GM21528 (cell line): ENCODE data around the gene B3GNT4.
"Not testable (repeated sequence)": the region's sequence is repeated elsewhere in the genome, so short reads cannot be mapped to it uniquely, and the experiment has no call there.

ENCODE experiments used
- ATAC-seq: cut with Tn5 transposase; IDR thresholded peaks from one replicate; pipeline ENCODE4 v1.9.1; 2021; ENCODE audit warnings: mild to moderate bottlenecking, moderate library complexity; ENCODE audit not compliant: unreplicated experiment, low FRiP score

Gene B3GNT4

DNA sequence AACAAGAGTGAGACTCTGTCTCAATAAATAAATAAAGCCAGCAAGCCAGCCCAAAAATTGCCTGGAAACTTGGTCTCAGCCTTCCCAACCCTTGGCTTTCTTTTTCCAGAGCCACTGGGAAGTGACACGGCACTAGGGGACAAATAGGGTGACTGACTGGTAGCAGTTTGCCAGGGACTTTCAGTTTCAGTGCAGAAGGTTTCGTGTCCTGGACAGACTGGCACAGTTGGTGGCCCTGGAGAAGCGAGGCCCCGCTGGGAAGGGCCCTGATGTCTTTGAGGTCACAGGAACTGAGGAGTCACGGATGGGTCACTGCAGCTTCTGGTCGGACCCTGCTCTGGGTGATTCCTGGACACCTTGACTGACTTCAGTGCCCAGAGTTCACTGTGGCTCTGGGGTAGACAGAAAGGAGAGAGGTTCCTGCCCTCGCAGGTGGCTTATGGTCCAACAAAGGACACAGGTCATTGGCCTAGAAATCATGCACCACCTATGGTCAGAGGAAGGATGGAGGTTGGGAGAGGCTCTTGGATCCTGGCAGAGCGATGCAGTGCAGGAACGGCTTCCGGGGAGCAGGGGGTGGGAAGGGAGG is 17.9 kb upstream of the B3GNT4 start:
- ATAC-seq: no peak

GRCh38 chr12:122187466-122187865 is 16.0 kb upstream of the B3GNT4 start:
- ATAC-seq: no peak

DNA sequence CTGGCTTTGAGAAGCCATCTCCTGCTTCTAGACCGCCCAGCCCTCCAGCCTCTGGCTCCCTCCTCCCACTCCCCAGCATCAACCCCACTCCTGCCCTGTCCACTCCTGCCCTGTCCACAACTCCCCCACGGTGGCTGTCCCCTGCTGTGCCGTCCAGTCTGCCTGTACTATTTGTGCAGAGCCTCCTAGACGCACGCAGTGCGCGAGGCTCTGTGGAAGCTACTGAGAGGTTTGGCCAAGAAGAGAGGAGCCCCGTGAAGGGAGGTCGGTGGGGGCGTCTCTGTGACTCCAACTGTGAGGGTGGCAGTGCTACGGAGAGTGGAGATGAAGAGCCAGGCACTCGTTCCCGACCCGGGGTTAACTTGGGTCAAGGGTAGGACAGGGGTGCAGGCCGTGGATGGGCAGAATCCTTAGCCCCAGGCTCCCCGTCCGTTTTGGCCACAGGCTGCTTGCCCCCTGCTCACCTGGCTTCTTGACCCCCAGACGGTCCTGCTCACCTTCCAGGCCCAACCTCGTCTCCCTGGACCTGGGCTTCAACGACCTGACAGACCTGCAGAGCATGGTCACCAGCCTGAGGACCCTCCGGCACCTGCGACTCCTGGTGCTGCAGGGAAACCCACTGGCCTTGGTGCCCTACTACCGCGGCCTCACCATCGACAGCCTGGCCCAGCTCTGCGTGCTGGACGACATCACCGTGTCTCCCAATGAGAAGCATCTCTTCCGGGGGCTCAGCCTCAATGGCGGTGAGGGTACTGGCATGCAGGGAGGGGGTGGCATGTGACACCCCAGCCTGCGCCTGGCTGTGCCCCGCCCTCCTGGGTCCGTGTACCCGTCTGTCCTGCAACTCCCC is 13.7 kb upstream of the B3GNT4 start:
- ATAC-seq: no peak

DNA sequence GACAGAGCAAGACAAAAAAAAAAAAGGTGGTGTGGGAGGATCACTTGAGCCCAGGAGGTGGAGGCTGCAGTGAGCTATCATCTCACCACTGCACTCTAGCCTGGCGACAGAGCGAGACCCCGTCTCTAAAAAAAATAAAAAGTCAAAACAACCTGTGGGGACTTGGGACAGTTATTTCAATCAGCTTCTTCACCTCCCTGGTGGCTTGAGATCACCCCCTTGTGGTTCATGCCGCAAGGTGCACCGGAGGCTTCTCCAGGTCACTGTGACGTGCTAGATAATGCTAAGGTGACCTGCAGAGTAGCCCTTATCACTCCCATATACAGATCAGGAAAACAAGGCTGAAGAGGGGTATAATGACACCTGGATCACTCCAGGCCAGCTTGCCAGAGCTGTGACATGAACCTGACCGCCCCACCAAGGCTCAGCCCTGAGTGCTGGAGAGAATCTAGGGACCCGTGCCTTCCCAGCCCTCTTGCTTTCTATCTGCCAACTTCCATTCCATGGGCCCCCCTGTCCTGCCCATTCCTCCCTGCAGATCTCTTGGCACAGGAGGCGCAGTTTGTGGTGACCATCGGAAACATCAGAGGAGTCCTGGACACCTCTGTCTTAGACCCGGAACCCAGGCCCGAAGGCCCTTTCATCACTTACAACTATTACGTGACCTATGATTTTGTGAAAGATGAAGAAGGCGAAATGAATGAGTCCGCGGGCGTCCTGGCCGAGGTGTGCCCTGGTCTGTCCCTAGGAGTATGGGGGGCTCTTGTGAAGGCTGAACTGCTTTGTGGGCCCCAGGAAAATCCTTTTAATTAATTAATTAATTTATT is 12.5 kb upstream of the B3GNT4 start:
- no peak for ATAC-seq

- no peak for ATAC-seq
Measured at GRCh38 chr12:122192441-122192840, 11.1 kb upstream of the B3GNT4 start.

GRCh38 chr12:122194804-122195203 is 8.7 kb upstream of the B3GNT4 start:
- no peak for ATAC-seq

DNA sequence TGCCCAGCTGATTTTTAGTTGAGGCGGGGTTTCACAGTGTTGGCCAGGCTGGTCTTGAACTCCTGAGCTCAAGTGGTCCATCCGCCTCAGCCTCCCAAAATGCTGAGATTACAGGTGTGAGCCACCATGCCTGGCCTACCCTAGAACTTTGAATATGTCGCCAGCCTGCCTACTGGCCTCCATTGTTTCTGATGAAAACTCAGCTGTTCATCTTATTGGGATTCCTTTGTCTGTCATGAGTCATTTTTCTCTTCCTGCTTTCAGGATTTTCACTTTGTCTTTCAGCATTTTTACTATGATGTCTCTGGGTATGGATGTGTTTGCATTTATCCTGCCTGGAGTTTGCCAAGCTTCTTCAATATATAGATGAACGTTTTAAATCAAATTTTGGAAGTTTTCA is 8.1 kb upstream of the B3GNT4 start:
- ATAC-seq: no peak

DNA sequence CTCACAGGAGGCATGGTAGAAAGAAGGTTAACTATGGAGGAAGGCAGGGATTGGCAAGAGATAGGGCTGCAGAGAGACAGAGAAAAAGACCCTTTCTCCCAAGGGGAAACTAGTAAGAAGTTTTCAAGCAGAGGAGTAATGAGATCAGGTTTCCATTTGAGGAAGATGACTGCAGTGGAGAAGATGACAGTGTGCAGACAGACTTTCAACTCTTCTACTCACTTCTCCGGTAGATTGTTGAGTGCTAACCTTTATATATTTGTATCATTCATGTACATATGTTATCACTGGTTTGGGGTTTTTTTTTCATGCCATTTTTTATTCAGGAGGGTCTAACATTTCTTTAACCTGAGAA is 5.9 kb upstream of the B3GNT4 start:
- ATAC-seq: no peak

DNA sequence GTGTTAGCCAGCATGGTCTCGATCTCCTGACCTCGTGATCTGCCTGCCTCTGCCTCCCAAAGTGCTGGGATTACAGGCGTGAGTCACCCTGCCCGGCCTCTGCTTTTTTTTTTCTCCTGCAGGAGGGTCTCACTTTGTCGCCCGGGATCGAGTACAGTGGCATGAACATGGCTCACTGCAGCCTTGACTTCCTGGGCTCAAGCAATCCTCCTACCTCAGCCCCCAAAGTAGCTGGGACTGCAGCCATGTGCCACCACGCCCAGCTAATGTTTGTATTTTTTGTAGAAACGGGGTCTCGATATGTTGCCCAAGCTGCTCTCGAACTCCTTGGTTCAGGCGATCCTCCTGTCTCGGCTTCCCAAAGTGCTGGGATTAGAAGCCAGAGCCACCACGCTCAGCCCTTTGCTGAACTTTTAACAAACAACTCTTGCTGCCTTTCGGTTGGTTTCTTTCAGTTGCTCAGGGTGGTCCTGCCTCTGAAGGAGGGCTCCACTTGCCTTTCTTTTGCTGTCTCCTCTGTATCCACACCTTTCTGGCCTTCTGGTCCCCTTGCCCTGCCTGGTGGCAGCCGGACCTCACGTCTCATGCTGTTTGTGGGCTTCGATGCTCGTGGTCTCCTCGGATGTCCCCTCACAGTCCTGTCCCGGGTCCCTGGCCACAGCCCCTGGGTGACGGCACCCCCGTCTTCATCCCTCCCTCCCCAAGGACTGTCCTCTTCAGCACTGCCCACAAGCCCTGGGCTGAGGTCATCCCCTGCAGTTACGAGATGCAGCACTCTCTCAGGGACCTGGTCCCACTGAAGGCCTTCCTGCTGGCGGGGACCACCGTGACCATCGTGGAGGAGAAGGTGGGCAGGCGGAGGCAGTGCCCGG is 3.8 kb upstream of the B3GNT4 start:
- ATAC-seq: no peak

DNA sequence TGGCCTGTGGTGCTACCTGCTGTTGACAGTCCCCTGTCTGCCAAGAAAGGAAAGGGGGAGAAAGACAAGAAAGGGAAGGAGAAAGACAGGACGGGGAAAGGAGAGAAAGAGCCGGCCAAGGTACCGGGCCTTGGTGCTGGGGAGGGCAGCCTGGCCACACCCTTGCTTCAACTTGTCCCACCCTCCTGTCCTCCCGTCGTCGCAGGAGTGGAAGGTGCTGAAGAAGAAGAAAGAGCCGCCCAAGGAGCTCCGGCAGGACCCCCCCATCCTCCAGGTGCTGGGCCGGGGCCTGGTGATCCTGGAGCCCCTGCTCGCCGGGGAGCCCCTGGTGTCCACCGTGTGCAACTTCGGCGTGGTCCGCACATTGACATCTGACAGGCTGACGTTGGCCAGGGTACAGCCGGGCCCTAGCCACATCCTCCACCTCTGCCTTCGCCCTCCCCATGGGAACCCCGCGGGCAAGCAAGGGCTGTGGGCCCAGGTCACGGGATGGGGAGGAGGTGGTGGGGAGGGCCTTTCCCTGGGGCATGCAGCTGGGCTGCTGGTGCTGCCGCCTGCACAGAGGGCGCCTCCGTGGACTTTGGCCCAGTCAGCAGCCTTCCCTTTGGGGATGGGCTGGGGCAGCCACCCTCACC is 2.9 kb upstream of the B3GNT4 start:
- ATAC-seq: no peak

GRCh38 chr12:122201381-122201780 is 2.1 kb upstream of the B3GNT4 start:
- no peak for ATAC-seq

- no peak for ATAC-seq
Measured at GRCh38 chr12:122202017-122202416, 1.5 kb upstream of the B3GNT4 start.

DNA sequence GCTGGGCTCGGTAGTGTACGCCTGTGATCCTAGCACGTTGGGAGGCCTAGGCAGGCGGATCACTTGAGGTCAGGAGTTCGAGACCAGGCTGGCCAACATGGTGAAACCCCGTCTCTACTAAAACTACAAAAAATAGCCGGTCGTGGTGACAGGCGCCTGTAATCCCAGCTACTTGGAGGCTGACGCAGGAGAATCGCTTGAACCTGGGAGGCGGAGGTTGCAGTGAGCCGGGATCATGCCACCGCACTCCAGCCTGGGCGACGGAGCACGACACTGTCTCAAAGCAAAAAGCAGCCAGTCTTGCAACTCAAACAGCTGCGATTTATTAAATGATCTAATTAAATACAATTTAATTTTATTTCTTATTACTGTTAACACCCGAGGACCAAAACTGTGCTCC is 698 bp upstream of the B3GNT4 start:
- ATAC-seq: not testable (repeated sequence)

- no peak for ATAC-seq
Measured at GRCh38 chr12:122204167-122205052, 901 bp downstream of the B3GNT4 start.

GRCh38 chr12:122205053-122205925 is 1.8 kb downstream of the B3GNT4 start:
- no peak for ATAC-seq

GRCh38 chr12:122206111-122206881 is 2.8 kb downstream of the B3GNT4 start:
- ATAC-seq: no peak

DNA sequence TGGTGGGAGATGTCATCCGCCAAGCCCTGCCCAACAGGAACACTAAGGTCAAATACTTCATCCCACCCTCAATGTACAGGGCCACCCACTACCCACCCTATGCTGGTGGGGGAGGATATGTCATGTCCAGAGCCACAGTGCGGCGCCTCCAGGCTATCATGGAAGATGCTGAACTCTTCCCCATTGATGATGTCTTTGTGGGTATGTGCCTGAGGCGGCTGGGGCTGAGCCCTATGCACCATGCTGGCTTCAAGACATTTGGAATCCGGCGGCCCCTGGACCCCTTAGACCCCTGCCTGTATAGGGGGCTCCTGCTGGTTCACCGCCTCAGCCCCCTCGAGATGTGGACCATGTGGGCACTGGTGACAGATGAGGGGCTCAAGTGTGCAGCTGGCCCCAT is 3.5 kb downstream of the B3GNT4 start:
- ATAC-seq: no peak
